NCI-H1105 (cell line): Measurements from ENCODE around the gene SLC35G4.
"Not testable (repeated sequence)": the region's sequence is repeated elsewhere in the genome, so short reads cannot be mapped to it uniquely, and the experiment has no call there.

Experiments used
- DNase-seq: peaks from one replicate; lab custom pipeline; 2025; lab: John Stamatoyannopoulos, UW

Gene SLC35G4

GRCh38 chr18:11614042-11614441 is 4.6 kb downstream of the SLC35G4 start:
- DNase-seq: not testable (repeated sequence)

- not testable (repeated sequence) for DNase-seq
Measured at GRCh38 chr18:11614981-11615380, 5.6 kb downstream of the SLC35G4 start.

- DNase-seq: not testable (repeated sequence)
Measured at GRCh38 chr18:11647310-11647709, 37.9 kb downstream of the SLC35G4 start.

- not testable (repeated sequence) for DNase-seq
Measured at GRCh38 chr18:11647804-11648203, 38.4 kb downstream of the SLC35G4 start.

GRCh38 chr18:11649839-11650238 is 40.4 kb downstream of the SLC35G4 start:
- DNase-seq: no peak

GRCh38 chr18:11651899-11652298 is 42.5 kb downstream of the SLC35G4 start:
- DNase-seq: no peak

GRCh38 chr18:11653521-11653920 is 44.1 kb downstream of the SLC35G4 start:
- no peak for DNase-seq

GRCh38 chr18:11654736-11655605 is 45.6 kb downstream of the SLC35G4 start:
- peak; percentile 20 for DNase-seq

GRCh38 chr18:11655606-11655932 is 46.2 kb downstream of the SLC35G4 start:
- DNase-seq: no peak

GRCh38 chr18:11657152-11657551 is 47.8 kb downstream of the SLC35G4 start:
- no peak for DNase-seq

- no peak for DNase-seq
Measured at GRCh38 chr18:11657554-11657953, 48.2 kb downstream of the SLC35G4 start.

- no peak for DNase-seq
Measured at GRCh38 chr18:11658019-11658418, 48.6 kb downstream of the SLC35G4 start.

GRCh38 chr18:11658989-11659388 is 49.6 kb downstream of the SLC35G4 start:
- DNase-seq: no peak
